Upper lobe of left lung (tissue), 6 donors: ENCODE data around the gene CFAP161. TPM values are rescaled to one million over a fixed set of nuclear protein-coding genes. Genes with fewer than 3 reads are reported as not detected.

Experiments used
- ATAC-seq, 2 donors: fragments of 200-7000 bp; cut with Tn5 transposase; one replicate each; pipeline ENCODE4 v1.9.1; 2022; ENCODE audit warnings: mild to moderate bottlenecking in 2 of 2, moderate library complexity in 2 of 2; ENCODE audit not compliant: low FRiP score in 2 of 2
- DNase-seq, 2 donors: peaks; one replicate each; pipeline ENCODE4 v3.0.0-alpha.2; 2019 to 2020
- H3K27ac ChIP-seq, 4 donors: fragments of 200-600 bp; sonication (generic); one replicate each; pipeline ENCODE4 v1.5.1; 2016 to 2019
- H3K27me3 ChIP-seq, 4 donors: fragments of 200-600 bp; sonication (generic); one replicate each; pipeline ENCODE4 v1.5.1; 2017 to 2019
- H3K36me3 ChIP-seq, 4 donors: fragments of 200-600 bp; sonication (generic); one replicate each; pipeline ENCODE4 v1.5.1; 2016 to 2019
- H3K4me1 ChIP-seq, 4 donors: fragments of 200-600 bp; sonication (generic); one replicate each; pipeline ENCODE4 v1.5.1; 2018 to 2019
- H3K4me3 ChIP-seq, 4 donors: fragments of 200-600 bp; sonication (generic); one replicate each; pipeline ENCODE4 v1.5.1; 2017 to 2019; ENCODE audit warnings: mild to moderate bottlenecking in 2 of 4, moderate library complexity in 1 of 4
- H3K9me3 ChIP-seq, 4 donors: fragments of 200-600 bp; sonication (generic); one replicate each; pipeline ENCODE4 v1.5.1; 2018 to 2019
- CTCF ChIP-seq, 6 experiments: fragments of 450-650 bp in 4 of 6; fragments of 200-600 bp in 2 of 6; sonication (generic) in 2 of 6; IDR thresholded peaks; one replicate each; pipeline ENCODE4 v1.5.1; 2016 to 2019; ENCODE audit warnings: antibody characterized with exemption in 6 of 6
- EP300 ChIP-seq, 4 donors: sonication (generic); formaldehyde crosslinking; IDR thresholded peaks; one replicate each; pipeline ENCODE4 v1.5.1; 2017; ENCODE audit warnings: antibody characterized with exemption in 4 of 4, control low read depth in 2 of 4
- POLR2A ChIP-seq, 4 donors: fragments of 450-650 bp; IDR thresholded peaks; one replicate each; pipeline ENCODE4 v1.5.1; 2016 to 2017; ENCODE audit warnings: antibody characterized with exemption in 4 of 4, mild to moderate bottlenecking in 2 of 4
- POLR2AphosphoS5 ChIP-seq, 2 donors: sonication (generic); formaldehyde crosslinking; IDR thresholded peaks; one replicate each; pipeline ENCODE4 v1.5.1; 2017; ENCODE audit warnings: antibody characterized with exemption in 2 of 2
- WGBS, 2 donors: methylation state at CpG; one replicate each; pipeline ENCODE4 v1.1.5; 2017 to 2018; 5-methylcytosine and 5-hydroxymethylcytosine counted together
- total RNA-seq, 6 donors: library from RNA; depleted of rRNA in 4 of 6; stranded (reverse); fragments of >200 nt in 4 of 6; gene quantifications; one replicate each; pipeline versions ENCODE4 v1.1.0 to v1.2.1, GENCODE V29; 2016 to 2021
- donor health status: DM: no; HTN: no; CAD: no; lungs with moderate emphysema.
- donor health status: DM: no; HTN: yes; CAD: no; lungs with severe emphysema.

The CFAP161 gene
- total RNA-seq, 6 donors from 2014 or later: 1.2 to 9.0 (median 2.6) TPM

DNA sequence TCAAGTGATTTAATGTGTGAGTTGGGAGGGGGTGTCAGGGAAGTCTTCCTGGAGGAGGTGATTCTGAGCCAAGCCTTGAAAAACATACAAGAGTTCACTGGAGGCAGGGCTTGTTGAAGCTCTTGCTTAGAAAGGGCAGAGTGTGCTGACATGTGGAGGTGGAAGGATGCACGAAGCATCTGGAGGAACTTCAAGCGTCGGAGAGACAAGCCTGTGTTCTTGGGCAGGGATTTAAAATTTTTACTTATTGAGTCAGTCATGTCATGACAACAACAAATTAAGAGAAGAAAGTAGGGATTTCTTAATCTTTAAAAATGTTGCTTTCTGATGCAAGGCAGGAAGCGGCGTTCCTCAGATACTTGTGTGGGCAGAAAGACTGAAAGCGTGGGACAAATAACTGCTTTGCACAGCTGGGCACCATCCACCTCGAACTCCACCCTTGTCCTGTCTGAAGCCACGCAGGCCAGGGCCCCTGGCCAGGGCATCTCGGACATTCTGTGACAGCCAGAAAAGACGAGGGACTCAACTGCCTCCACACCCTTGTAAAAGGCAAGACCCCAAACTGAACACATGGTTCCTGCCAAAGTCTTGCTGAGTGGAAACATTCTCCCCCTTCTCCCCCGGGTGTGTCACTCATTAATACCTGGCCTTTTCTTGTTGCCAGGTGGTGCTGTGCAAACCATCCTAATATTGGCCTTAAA, 55.7 kb downstream of the CFAP161 start:
- WGBS, 2 donors: 55 to 64% methylated on average over 10 to 11 of the region's 11 CpGs
- peak overlapping the region in 3 of 4 donors; percentile 67 to 80 (median 70) for H3K27ac ChIP-seq
- TF ChIP-seq POLR2AphosphoS5 (IDR thresholded peaks at IDR 0.05) (peak; percentile 66 to 74), POLR2A (IDR thresholded peaks at IDR 0.05) (no peak)

GRCh38 chr15:81190922-81191507, 56.9 kb downstream of the CFAP161 start:
- Histone ChIP-seq H3K27ac (peak overlapping the region; percentile 0 to 80 (median 68)), H3K36me3 (no peaks in the 10 kb centered on the region), H3K27me3 (no peaks in the 10 kb centered on the region), H3K4me1 (peaks cover 3 to 10% (median 6%) of the 10 kb centered on the region in 4 donors), H3K9me3 (no peaks in the 10 kb centered on the region), H3K4me3 (no peak overlapping the region)
- ATAC-seq (peak in 1 of 2 donors; percentile 1), DNase-seq (no peak)
- no peak for TF ChIP-seq POLR2AphosphoS5 (IDR thresholded peaks at IDR 0.05)
- TF ChIP-seq EP300 (IDR thresholded peaks at IDR 0.05): no peak
- TF ChIP-seq CTCF (IDR thresholded peaks at IDR 0.05): no peak
- no peak for TF ChIP-seq POLR2A (IDR thresholded peaks at IDR 0.05)
- WGBS, 2 donors: 80 to 90% methylated on average over 3 of the region's 3 CpGs

More for the DNA sequence above, 55.7 kb downstream of the CFAP161 start:
- Histone ChIP-seq H3K4me1 (peaks cover 0 to 6% (median 3%) of the 10 kb centered on the region in 4 donors), H3K27me3 (no peaks in the 10 kb centered on the region), H3K36me3 (no peaks in the 10 kb centered on the region), H3K4me3 (no peak overlapping the region), H3K9me3 (no peaks in the 10 kb centered on the region)
- ATAC-seq (peak; percentile 82 to 87), DNase-seq (peak; percentile 42 to 83)

GRCh38 chr15:81191701-81192100, 57.6 kb downstream of the CFAP161 start:
- no peak for TF ChIP-seq POLR2A (IDR thresholded peaks at IDR 0.05)
- no peak for TF ChIP-seq CTCF (IDR thresholded peaks at IDR 0.05)
- TF ChIP-seq POLR2AphosphoS5 (IDR thresholded peaks at IDR 0.05): no peak
- TF ChIP-seq EP300 (IDR thresholded peaks at IDR 0.05): no peak
- ATAC-seq: no peak
- no peaks in the 10 kb centered on the region for H3K9me3 ChIP-seq
- DNase-seq: no peak
- H3K27me3 ChIP-seq: no peaks in the 10 kb centered on the region
- peak overlapping the region; percentile 0 to 80 (median 65) for H3K27ac ChIP-seq
- WGBS, 2 donors: 91 to 96% methylated on average over 3 of the region's 3 CpGs
- H3K36me3 ChIP-seq: no peaks in the 10 kb centered on the region
- H3K4me1 ChIP-seq: peaks cover 3 to 10% (median 6%) of the 10 kb centered on the region in 4 donors
- no peak overlapping the region for H3K4me3 ChIP-seq

- Histone ChIP-seq H3K36me3 (no peaks in the 10 kb centered on the region), H3K27me3 (no peaks in the 10 kb centered on the region), H3K27ac (peak overlapping the region in 3 of 4 donors; percentile 13 to 61 (median 35)), H3K4me3 (no peak overlapping the region), H3K4me1 (peaks cover 3 to 10% (median 6%) of the 10 kb centered on the region in 4 donors), H3K9me3 (no peaks in the 10 kb centered on the region)
- TF ChIP-seq POLR2A (IDR thresholded peaks at IDR 0.05) (no peak), POLR2AphosphoS5 (IDR thresholded peaks at IDR 0.05) (no peak), CTCF (IDR thresholded peaks at IDR 0.05) (no peak), EP300 (IDR thresholded peaks at IDR 0.05) (no peak)
- no peak for DNase-seq
- ATAC-seq: no peak
- 61 to 82% methylated on average over 5 of the region's 5 CpGs for WGBS, 2 donors
Measured at GRCh38 chr15:81194723-81195122, 60.7 kb downstream of the CFAP161 start.

- Histone ChIP-seq H3K4me3 (no peak overlapping the region), H3K4me1 (peaks cover 3 to 10% (median 6%) of the 10 kb centered on the region in 4 donors), H3K27me3 (no peaks in the 10 kb centered on the region), H3K36me3 (no peaks in the 10 kb centered on the region), H3K9me3 (no peaks in the 10 kb centered on the region), H3K27ac (peak overlapping the region; percentile 13 to 61 (median 26))
- ATAC-seq (peak in 1 of 2 donors; percentile 27), DNase-seq (no peak)
- TF ChIP-seq EP300 (IDR thresholded peaks at IDR 0.05) (no peak), POLR2AphosphoS5 (IDR thresholded peaks at IDR 0.05) (no peak), CTCF (IDR thresholded peaks at IDR 0.05) (no peak), POLR2A (IDR thresholded peaks at IDR 0.05) (no peak)
- 65 to 72% methylated on average over 4 to 8 of the region's 8 CpGs for WGBS, 2 donors
Measured at GRCh38 chr15:81195339-81195864, 61.3 kb downstream of the CFAP161 start.
